Mesenchymal stem cell (in vitro differentiated cells and primary cell): ENCODE results near the gene MTUS2.

Experiments
- DNase-seq: peaks from one replicate; pipeline ENCODE4 v3.0.0-alpha.2; 2013
- H2AFZ ChIP-seq: one replicate; pipeline ENCODE4 v1.6.1; 2013; ENCODE audit warnings: low read depth, mild to moderate bottlenecking, control low read depth, inconsistent platforms, low read length, moderate library complexity
- H2AK5ac ChIP-seq: 2 replicates; pipeline ENCODE4 v1.6.1; 2013; ENCODE audit warnings: low read length, moderate library complexity, mild to moderate bottlenecking, inconsistent platforms; ENCODE audit not compliant: severe bottlenecking
- H2BK120ac ChIP-seq: one replicate; pipeline ENCODE4 v1.6.1; 2013; ENCODE audit warnings: low read depth, mild to moderate bottlenecking, inconsistent platforms, low read length, moderate library complexity
- H2BK12ac ChIP-seq, 2 experiments: one replicate each; pipeline ENCODE4 v1.6.1; 2013; ENCODE audit warnings: inconsistent platforms in 2 of 2, low read length in 2 of 2, mild to moderate bottlenecking in 2 of 2, moderate library complexity in 2 of 2, control low read depth in 1 of 2
- H2BK15ac ChIP-seq: one replicate; pipeline ENCODE4 v1.6.1; 2013; ENCODE audit warnings: mild to moderate bottlenecking, low read depth, inconsistent platforms; ENCODE audit not compliant: poor library complexity, severe bottlenecking
- H2BK5ac ChIP-seq: 2 replicates; pipeline ENCODE4 v1.6.1; 2013; ENCODE audit warnings: low read depth, mild to moderate bottlenecking, low read length, control low read depth, inconsistent platforms; ENCODE audit not compliant: poor library complexity, severe bottlenecking
- H3K14ac ChIP-seq, 2 experiments: one replicate each; pipeline ENCODE4 v1.6.1; 2013; ENCODE audit warnings: inconsistent platforms in 2 of 2, low read length in 2 of 2, control low read depth in 1 of 2, mild to moderate bottlenecking in 1 of 2, moderate library complexity in 1 of 2
- H3K18ac ChIP-seq, 2 experiments: one replicate each; pipeline ENCODE4 v1.6.1; 2013; ENCODE audit warnings: inconsistent platforms in 2 of 2, low read length in 2 of 2, control low read depth in 1 of 2, low read depth in 1 of 2, mild to moderate bottlenecking in 1 of 2
- H3K23ac ChIP-seq, 2 experiments: one replicate each; pipeline ENCODE4 v1.6.1; 2013; ENCODE audit warnings: inconsistent platforms in 2 of 2, low read length in 2 of 2, mild to moderate bottlenecking in 2 of 2, moderate library complexity in 2 of 2, control low read depth in 1 of 2
- H3K27ac ChIP-seq: 2 replicates; pipeline ENCODE4 v1.5.1; 2013; ENCODE audit warnings: mild to moderate bottlenecking, moderate library complexity, low read length, control low read depth, inconsistent platforms; ENCODE audit not compliant: poor library complexity, severe bottlenecking
- H3K27me3 ChIP-seq, 2 experiments: 2 replicates each; pipeline versions ENCODE4 v1.6.1 to v1.7.0; 2013; ENCODE audit warnings: low read length in 2 of 2, mild to moderate bottlenecking in 2 of 2, moderate library complexity in 2 of 2, control low read depth in 1 of 2, inconsistent platforms in 1 of 2; ENCODE audit not compliant: control insufficient read depth in 1 of 2, insufficient read depth in 1 of 2
- H3K36me3 ChIP-seq, 2 experiments: 2 replicates each; pipeline versions ENCODE4 v1.6.1 to v1.7.0; 2013; ENCODE audit warnings: low read length in 2 of 2, control low read depth in 1 of 2, inconsistent platforms in 1 of 2, low read depth in 1 of 2, mild to moderate bottlenecking in 1 of 2; ENCODE audit not compliant: insufficient read depth in 2 of 2, control insufficient read depth in 1 of 2
- H3K4ac ChIP-seq, 2 experiments: one replicate each; pipeline ENCODE4 v1.6.1; 2013; ENCODE audit warnings: inconsistent platforms in 2 of 2, low read length in 2 of 2, mild to moderate bottlenecking in 2 of 2, moderate library complexity in 2 of 2, control low read depth in 1 of 2, low read depth in 1 of 2
- H3K4me1 ChIP-seq: 2 replicates; pipeline ENCODE4 v1.6.1; 2013; ENCODE audit warnings: low read depth, low read length, control low read depth; ENCODE audit not compliant: control insufficient read depth, insufficient read depth
- H3K4me2 ChIP-seq: 2 replicates; pipeline ENCODE4 v1.6.1; 2013; ENCODE audit warnings: low read length, mild to moderate bottlenecking, inconsistent platforms; ENCODE audit not compliant: poor library complexity, severe bottlenecking
- H3K4me3 ChIP-seq, 2 experiments: 2 replicates each; pipeline versions ENCODE4 v1.5.1 to v1.7.0; 2013; ENCODE audit warnings: low read length in 2 of 2, mild to moderate bottlenecking in 2 of 2, control low read depth in 1 of 2, low read depth in 1 of 2; ENCODE audit not compliant: insufficient read depth in 1 of 2
- H3K79me1 ChIP-seq: replicated peaks from 2 replicates; pipeline ENCODE4 v1.6.1; 2013; ENCODE audit warnings: mild to moderate bottlenecking, control low read depth, low read length, inconsistent platforms; ENCODE audit not compliant: poor library complexity, severe bottlenecking
- H3K9ac ChIP-seq: 2 replicates; pipeline ENCODE4 v1.7.0; 2013; ENCODE audit warnings: mild to moderate bottlenecking, low read length, moderate library complexity
- H3K9me3 ChIP-seq: 2 replicates; pipeline ENCODE4 v1.7.0; 2013; ENCODE audit warnings: mild to moderate bottlenecking, low read length; ENCODE audit not compliant: control insufficient read depth
- H4K8ac ChIP-seq: one replicate; pipeline ENCODE4 v1.6.1; 2013; ENCODE audit warnings: inconsistent platforms, mild to moderate bottlenecking, low read length, moderate library complexity
- H4K91ac ChIP-seq: one replicate; pipeline ENCODE4 v1.6.1; 2013; ENCODE audit warnings: mild to moderate bottlenecking, low read length, inconsistent platforms
- WGBS: methylation state at CpG from one replicate; pipeline ENCODE4 v1.1.7; 2013; ENCODE audit warnings: mixed read lengths; 5-methylcytosine and 5-hydroxymethylcytosine counted together

MTUS2 gene

DNA sequence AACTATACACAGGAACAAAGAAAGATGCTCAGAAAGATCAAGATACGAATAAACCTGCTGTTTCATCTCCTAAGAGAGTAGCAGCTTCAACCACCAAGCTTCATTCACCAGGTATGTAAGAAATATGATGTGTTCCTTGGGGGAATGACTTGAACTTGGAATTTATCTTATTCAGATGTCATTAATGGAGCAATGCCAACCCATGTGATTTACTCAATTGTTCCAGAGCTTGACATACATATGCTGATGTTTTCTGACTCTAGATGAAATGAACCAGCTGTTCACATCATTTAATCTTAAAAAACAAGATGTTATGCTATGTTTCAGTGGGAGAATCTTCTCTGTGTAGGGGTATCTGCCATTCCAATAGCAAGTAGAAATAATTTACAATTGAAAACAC, 504.5 kb downstream of the MTUS2 start:
- no peak overlapping the region for H2BK5ac ChIP-seq
- H2BK12ac ChIP-seq = no peak overlapping the region
- no peak overlapping the region for H2BK15ac ChIP-seq
- H4K91ac ChIP-seq = no peak overlapping the region
- no peak overlapping the region for H2AFZ ChIP-seq
- H3K79me1 ChIP-seq = no peaks in the 10 kb centered on the region
- no peak overlapping the region for H3K4me3 ChIP-seq
- H3K4me1 ChIP-seq = no peaks in the 10 kb centered on the region
- no peak overlapping the region for H3K14ac ChIP-seq
- 60% methylated on average over 1 of the region's 1 CpG for WGBS
- H3K36me3 ChIP-seq = no peaks in the 10 kb centered on the region
- no peak overlapping the region for H3K18ac ChIP-seq
- H3K4ac ChIP-seq = no peak overlapping the region
- H3K9ac ChIP-seq = no peak overlapping the region
- H2AK5ac ChIP-seq = no peak overlapping the region
- no peak overlapping the region for H4K8ac ChIP-seq
- H3K4me2 ChIP-seq = no peak overlapping the region
- no peak overlapping the region for H2BK120ac ChIP-seq
- no peak overlapping the region for H3K23ac ChIP-seq
- H3K9me3 ChIP-seq = no peaks in the 10 kb centered on the region
- H3K27me3 ChIP-seq = no peaks in the 10 kb centered on the region
- no peak for DNase-seq
- H3K27ac ChIP-seq = no peak overlapping the region

DNA sequence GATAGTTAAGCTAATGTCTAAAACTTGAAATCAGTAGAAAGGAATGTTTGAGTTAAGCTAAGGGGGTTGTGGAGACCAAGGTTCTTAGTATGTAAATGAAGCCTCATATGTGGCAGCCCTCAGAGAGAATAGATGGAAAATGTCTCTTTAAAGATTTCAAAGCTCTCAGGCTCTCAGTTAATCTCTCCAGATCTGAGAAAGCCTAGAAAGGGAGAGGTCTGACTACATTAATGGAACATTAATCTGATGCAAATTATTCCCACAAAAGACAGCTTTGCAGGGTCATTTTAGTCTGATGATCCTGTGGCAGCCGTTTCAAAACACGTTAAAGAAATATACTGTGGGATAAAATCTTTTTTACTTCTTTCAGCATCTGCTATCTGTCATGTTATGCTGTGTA, 508.4 kb downstream of the MTUS2 start:
- Histone ChIP-seq H3K27ac (no peak overlapping the region), H4K8ac (no peak overlapping the region), H2AFZ (no peak overlapping the region), H2BK15ac (no peak overlapping the region), H4K91ac (no peak overlapping the region), H3K4me3 (no peak overlapping the region), H3K14ac (no peak overlapping the region), H3K36me3 (no peaks in the 10 kb centered on the region), H3K23ac (no peak overlapping the region), H3K9me3 (no peaks in the 10 kb centered on the region), H2BK120ac (no peak overlapping the region), H2BK5ac (no peak overlapping the region), H3K18ac (no peak overlapping the region), H3K4me2 (no peak overlapping the region), H3K4ac (no peak overlapping the region), H2BK12ac (no peak overlapping the region), H3K9ac (no peak overlapping the region), H3K27me3 (no peaks in the 10 kb centered on the region), H3K79me1 (no peaks in the 10 kb centered on the region), H3K4me1 (no peaks in the 10 kb centered on the region), H2AK5ac (no peak overlapping the region)
- no peak for DNase-seq
- WGBS = no CpG with 5 or more reads among the region's 2 CpGs

DNA sequence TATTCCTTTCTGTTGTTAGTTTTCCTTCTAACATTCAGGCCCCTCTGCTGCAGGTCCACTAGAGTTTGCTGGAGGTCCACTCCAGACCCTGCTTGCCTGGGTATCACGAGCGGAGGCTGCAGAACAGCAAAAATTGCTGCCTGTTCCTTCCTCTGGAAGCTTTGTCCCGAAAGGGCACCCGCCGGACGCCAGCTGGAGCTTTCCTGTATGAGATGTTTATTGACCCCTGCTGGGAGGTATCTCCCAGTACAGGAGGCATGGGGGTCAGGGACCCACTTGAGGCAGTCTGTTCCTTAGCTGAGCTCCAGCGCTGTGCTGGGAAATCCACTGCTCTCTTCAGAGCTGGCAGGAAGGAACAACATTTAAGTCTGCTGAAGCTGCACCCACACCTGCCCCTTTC, 516.2 kb downstream of the MTUS2 start:
- no peak overlapping the region for H3K18ac ChIP-seq
- H4K91ac ChIP-seq = no peak overlapping the region
- no peak overlapping the region for H3K23ac ChIP-seq
- H3K4ac ChIP-seq = no peak overlapping the region
- no peaks in the 10 kb centered on the region for H3K9me3 ChIP-seq
- no peak overlapping the region for H3K4me2 ChIP-seq
- DNase-seq = no peak
- H3K9ac ChIP-seq = no peak overlapping the region
- H2AK5ac ChIP-seq = no peak overlapping the region
- no peaks in the 10 kb centered on the region for H3K79me1 ChIP-seq
- H2BK15ac ChIP-seq = no peak overlapping the region
- no peak overlapping the region for H2AFZ ChIP-seq
- H3K36me3 ChIP-seq = no peaks in the 10 kb centered on the region
- H3K4me3 ChIP-seq = no peak overlapping the region
- H2BK5ac ChIP-seq = no peak overlapping the region
- no peaks in the 10 kb centered on the region for H3K4me1 ChIP-seq
- no peak overlapping the region for H2BK120ac ChIP-seq
- no peak overlapping the region for H3K14ac ChIP-seq
- no peaks in the 10 kb centered on the region for H3K27me3 ChIP-seq
- H4K8ac ChIP-seq = no peak overlapping the region
- no peak overlapping the region for H3K27ac ChIP-seq
- H2BK12ac ChIP-seq = no peak overlapping the region
- 67% methylated on average over 7 of the region's 7 CpGs for WGBS

DNA sequence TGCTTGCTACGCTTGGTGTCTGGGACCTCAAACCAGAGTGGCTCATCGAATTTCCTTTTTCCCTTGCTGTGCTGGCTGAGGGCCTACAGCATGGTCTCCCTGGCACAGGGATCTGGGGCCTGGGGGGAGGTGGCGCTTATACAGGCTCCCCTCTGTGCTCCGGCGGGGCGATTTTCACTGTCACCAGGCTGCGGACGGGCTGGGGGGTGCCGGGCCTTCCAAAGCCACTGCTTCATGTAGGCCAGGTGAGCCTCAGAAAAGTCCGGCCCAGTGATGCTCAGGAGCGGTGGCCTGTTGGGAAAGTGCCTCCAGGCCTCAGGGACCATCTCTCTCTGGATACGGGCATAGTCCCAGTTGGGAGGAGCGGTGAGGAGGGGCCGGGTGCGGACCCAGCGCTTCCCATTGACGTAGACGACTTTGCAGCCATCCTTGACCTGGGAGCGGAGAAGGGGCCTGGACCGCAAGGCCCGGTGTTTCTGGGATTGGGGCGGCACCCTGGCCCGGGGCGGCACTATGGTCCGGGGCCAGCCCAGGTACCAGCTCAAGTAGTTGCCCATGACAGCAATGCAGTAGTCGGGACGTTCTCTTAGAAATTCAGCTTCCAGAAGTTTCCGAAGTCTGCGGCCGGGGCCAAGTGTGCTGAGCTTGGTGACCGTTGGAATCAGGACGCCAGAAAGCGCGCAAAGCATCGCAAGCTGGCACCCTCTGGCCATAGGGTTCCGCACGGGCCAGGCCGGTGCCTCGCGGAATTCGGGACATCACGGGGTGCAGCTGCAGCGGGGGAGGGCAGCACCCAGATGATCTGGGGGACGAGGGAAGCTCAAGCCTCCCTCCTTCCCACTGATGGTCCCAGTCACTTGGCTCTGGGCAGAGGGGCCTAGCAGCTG, 519.5 kb downstream of the MTUS2 start:
- Histone ChIP-seq H3K79me1 (no peaks in the 10 kb centered on the region), H4K8ac (no peak overlapping the region), H3K27ac (no peak overlapping the region), H4K91ac (no peak overlapping the region), H3K4ac (no peak overlapping the region), H3K9ac (no peak overlapping the region), H3K4me1 (no peaks in the 10 kb centered on the region), H3K9me3 (no peaks in the 10 kb centered on the region), H3K36me3 (no peaks in the 10 kb centered on the region), H3K18ac (no peak overlapping the region), H3K14ac (no peak overlapping the region), H3K27me3 (no peaks in the 10 kb centered on the region), H3K4me2 (no peak overlapping the region), H2AFZ (no peak overlapping the region), H3K4me3 (no peak overlapping the region), H2BK12ac (no peak overlapping the region), H2AK5ac (no peak overlapping the region), H2BK120ac (no peak overlapping the region), H3K23ac (no peak overlapping the region), H2BK15ac (no peak overlapping the region), H2BK5ac (no peak overlapping the region)
- DNase-seq = no peak
- 86% methylated on average over 43 of the region's 44 CpGs for WGBS
